GM12873 (cell line): ENCODE measurements around the gene ALK.

Experiments
- TF ChIP-seq, protein P1 (sequence below): IDR thresholded peaks from 2 replicates; pipeline ENCODE4 v1.5.1; 2012; ENCODE audit warnings: low read depth, mild to moderate bottlenecking, moderate library complexity, low read length, control low read depth; ENCODE audit not compliant: insufficient read depth; ENCODE audit errors: missing control alignments

ALK gene

DNA sequence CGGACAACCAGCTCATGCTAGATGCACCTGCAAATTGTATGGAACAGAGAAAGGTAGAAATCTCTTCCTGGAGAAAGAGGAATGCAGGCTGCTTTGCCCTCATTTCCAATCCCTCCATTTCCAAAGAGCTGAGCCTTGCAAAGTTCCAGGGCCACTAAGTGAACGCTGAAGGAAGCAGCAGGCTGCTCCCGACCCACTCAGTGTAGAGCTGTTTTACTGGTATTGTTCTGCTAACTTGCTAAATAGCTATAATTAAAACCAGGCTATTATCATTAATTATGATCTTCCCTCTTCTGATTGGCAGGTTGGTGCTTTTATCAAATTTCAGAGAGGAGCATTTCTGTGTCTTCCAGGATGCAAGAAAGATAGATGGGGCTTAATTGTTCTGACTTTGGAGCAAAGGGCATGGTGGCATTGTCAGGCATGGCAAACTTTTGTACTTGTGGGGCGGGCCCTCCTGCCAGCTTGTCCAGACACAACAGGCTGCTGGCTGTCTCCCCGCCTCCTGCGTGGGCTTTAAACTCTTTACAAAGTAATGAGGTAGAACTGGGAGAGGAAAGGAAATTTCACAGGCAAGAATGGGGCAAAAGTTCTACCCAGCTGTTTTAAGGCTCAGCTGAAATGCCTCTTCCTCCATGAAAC lies 40.2 kb downstream of the ALK start:
- TF ChIP-seq, protein P1, sequence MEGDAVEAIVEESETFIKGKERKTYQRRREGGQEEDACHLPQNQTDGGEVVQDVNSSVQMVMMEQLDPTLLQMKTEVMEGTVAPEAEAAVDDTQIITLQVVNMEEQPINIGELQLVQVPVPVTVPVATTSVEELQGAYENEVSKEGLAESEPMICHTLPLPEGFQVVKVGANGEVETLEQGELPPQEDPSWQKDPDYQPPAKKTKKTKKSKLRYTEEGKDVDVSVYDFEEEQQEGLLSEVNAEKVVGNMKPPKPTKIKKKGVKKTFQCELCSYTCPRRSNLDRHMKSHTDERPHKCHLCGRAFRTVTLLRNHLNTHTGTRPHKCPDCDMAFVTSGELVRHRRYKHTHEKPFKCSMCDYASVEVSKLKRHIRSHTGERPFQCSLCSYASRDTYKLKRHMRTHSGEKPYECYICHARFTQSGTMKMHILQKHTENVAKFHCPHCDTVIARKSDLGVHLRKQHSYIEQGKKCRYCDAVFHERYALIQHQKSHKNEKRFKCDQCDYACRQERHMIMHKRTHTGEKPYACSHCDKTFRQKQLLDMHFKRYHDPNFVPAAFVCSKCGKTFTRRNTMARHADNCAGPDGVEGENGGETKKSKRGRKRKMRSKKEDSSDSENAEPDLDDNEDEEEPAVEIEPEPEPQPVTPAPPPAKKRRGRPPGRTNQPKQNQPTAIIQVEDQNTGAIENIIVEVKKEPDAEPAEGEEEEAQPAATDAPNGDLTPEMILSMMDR = no peak

DNA sequence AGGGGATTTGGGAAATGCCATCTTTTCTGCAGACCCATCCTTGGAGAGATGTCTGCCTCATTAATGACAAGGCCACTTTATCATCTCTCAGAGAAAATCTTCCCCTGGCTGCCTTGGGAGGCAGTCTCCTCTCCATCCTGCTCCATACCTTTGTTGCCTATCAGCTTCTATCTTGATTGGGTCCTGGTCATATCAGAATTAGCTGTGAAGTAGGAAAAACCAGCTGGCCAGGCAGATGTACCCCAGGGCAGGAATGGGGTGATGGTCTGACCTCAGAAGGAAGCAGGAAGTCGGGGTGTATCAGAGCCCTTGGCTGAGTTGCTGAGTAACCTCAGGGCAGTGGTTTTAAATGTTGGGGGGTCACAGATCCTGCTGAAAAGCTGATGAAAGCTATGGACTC lies 41.3 kb downstream of the ALK start:
- TF ChIP-seq, protein P1 = no peak

DNA sequence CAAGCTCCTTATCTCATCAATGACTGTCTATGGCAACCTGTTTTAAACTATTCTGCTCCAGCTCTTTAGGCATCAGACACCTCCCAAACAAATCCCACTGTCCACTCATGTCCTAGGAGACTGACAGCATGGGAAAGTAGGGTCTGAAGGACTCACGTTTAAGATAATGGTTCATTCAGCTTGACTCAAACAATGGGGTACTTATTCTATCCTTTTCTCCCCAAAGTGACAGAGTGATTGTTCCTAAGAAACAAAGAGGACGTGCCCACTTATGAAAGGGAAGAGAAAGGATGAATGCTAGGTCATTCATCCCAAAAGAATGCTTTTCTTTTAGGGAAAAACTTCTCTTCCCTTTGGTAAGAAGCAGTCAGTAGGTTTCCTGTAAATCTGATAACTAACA lies 41.9 kb downstream of the ALK start:
- TF ChIP-seq, protein P1 = no peak

DNA sequence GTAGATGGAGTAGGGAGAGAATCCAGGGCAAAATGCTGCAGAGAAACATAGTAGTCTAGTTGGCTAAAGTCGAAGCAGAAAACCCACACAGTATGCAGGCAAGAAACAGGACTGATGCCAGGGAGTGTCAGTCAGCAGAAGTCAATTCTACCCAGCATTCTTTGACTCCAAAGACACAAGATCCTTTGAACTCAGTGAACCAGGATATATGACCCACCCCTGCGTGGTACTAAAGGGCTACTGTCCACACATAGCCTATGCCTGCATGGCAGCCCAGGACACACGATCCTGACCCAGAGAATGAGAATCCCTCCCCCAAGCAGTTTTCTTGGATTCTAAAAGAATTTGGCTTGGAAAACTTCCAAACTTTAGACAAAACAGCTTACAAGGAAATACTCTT lies 42.5 kb downstream of the ALK start:
- TF ChIP-seq, protein P1 = no peak

DNA sequence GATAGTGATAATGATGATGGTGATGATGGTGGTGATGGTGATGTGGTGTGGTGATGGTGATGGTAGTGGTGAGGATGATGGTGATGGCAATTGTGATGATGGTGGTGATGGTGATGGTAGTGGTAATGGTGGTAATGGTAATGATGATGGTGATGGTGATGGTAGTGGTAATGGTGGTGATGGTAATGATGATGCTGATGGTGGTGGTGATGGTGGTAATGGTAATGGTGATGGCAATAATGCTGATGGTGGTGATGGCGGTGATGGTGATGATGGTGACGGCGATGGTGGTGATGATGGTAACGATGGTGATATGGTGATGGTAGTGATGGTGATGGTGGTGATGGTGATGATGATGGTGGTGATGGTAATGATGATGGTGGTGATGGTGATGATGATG lies 45.0 kb downstream of the ALK start:
- TF ChIP-seq, protein P1 = no peak

DNA sequence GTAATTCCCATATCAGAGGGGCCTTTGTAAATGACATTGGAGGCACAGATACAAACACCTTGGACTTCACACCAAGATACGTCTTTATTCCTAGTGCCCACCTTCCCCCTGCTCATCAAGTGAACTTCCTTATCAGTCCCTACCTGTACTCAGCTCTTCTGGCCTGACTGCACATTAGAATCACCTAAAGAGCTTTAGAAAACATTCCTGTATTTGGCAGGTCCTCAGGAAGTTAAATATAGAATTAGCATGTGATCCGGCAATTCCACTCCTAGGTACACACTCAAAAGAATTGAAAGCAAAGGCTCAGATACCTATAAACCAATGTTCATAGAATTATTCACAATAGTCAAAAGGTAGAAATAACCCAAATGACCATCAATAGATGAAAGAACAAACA lies 46.6 kb downstream of the ALK start:
- TF ChIP-seq, protein P1 = no peak

DNA sequence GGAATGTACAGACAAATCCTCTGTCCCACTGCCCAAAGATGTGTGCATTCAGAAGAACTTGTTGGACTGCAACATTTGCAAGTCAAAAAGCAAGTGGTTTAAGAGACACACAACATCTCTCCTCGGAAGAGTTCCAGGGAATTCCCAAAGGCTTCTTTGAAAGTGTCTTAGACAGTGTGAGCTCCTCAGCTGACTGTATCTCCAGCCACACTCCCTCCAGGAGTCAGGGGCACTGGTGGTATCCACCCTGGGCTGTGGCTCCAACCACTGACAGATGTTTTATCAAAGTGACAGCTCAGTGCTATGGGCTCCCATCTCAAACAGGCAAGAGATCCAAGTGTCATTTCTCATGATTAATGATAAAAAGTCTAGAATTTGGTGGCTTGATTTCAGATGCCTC lies 48.5 kb downstream of the ALK start:
- TF ChIP-seq, protein P1 = no peak
